Fibroblast of lung (primary cell): Measurements from ENCODE around the gene TTLL9. TPM values are rescaled to one million over a fixed set of nuclear protein-coding genes. Genes with fewer than 3 reads are reported as not detected.
"Not testable (repeated sequence)": the region's sequence is repeated elsewhere in the genome, so short reads cannot be mapped to it uniquely, and the experiment has no call there.

Experiments used
- DNase-seq, 2 donors: peaks; one replicate each; pipeline versions ENCODE4 v3.0.0 to v3.0.0-alpha.2; 2010; ENCODE audit warnings: low read depth in 2 of 2
- H2AFZ ChIP-seq: 2 replicates; pipeline ENCODE4 v1.5.1; 2012; ENCODE audit warnings: low read length, control low read depth, inconsistent platforms
- H3K27ac ChIP-seq: 2 replicates; pipeline ENCODE4 v1.5.1; 2011; ENCODE audit warnings: low read length, control low read depth; ENCODE audit not compliant: insufficient read depth
- H3K27me3 ChIP-seq: 2 replicates; pipeline ENCODE4 v1.5.1; 2011; ENCODE audit warnings: mild to moderate bottlenecking, low read length; ENCODE audit not compliant: control insufficient read depth, insufficient read depth
- H3K36me3 ChIP-seq: 2 replicates; pipeline ENCODE4 v1.5.1; 2011; ENCODE audit warnings: low read length; ENCODE audit not compliant: control insufficient read depth, insufficient read depth
- H3K4me1 ChIP-seq: 2 replicates; pipeline ENCODE4 v1.5.1; 2011; ENCODE audit warnings: low read length; ENCODE audit not compliant: control insufficient read depth, insufficient read depth; ENCODE audit errors: extremely low read depth
- H3K4me2 ChIP-seq: 2 replicates; pipeline ENCODE4 v1.5.1; 2011; ENCODE audit warnings: low read length, control low read depth; ENCODE audit not compliant: insufficient read depth; ENCODE audit errors: extremely low read depth
- H3K4me3 ChIP-seq, 4 experiments: fragments of 200-600 bp in 1 of 4; sonication (generic) in 1 of 4; replicated peaks in 1 of 4; 2 replicates each; pipeline ENCODE4 v1.5.1; 2011 to 2016; ENCODE audit warnings: low read length in 4 of 4, low read depth in 3 of 4, mild to moderate bottlenecking in 3 of 4, control low read depth in 2 of 4, inconsistent platforms in 1 of 4, mixed read lengths in 1 of 4; ENCODE audit not compliant: insufficient read depth in 1 of 4; ENCODE audit errors: control extremely low read depth in 1 of 4
- H3K79me2 ChIP-seq: 2 replicates; pipeline ENCODE4 v1.5.1; 2012; ENCODE audit warnings: mild to moderate bottlenecking, low read length, inconsistent platforms; ENCODE audit not compliant: control insufficient read depth, insufficient read depth
- H3K9ac ChIP-seq: 2 replicates; pipeline ENCODE4 v1.5.1; 2011; ENCODE audit warnings: mild to moderate bottlenecking, low read length, control low read depth; ENCODE audit not compliant: insufficient read depth
- H3K9me3 ChIP-seq: 2 replicates; pipeline ENCODE4 v1.5.1; 2012; ENCODE audit warnings: low read depth, low read length; ENCODE audit not compliant: control insufficient read depth, insufficient read depth
- H4K20me1 ChIP-seq: 2 replicates; pipeline ENCODE4 v1.5.1; 2011; ENCODE audit warnings: low read length; ENCODE audit not compliant: control insufficient read depth, insufficient read depth; ENCODE audit errors: extremely low read depth
- EZH2 ChIP-seq: IDR thresholded peaks from 2 replicates; pipeline ENCODE4 v1.5.1; 2012; ENCODE audit warnings: low read length, control low read depth, mild to moderate bottlenecking; ENCODE audit errors: missing control alignments
- polyA plus RNA-seq, 2 donors: library from polyadenylated mRNA; depleted of rRNA in 1 of 2; stranded (reverse) in 1 of 2; unstranded in 1 of 2; fragments of >200 nt; gene quantifications; 2 replicates each; pipeline ENCODE4 v1.2.1, GENCODE V29; 2011 to 2012; ENCODE audit warnings: missing spikeins in 1 of 2
- total RNA-seq: library from RNA; depleted of rRNA; stranded (reverse); fragments of >200 nt; gene quantifications from 2 replicates; pipeline ENCODE4 v1.2.1, GENCODE V29; 2014
- TF ChIP-seq, protein P1 (sequence below), 2 donors: IDR thresholded peaks in 1 of 2; conservative IDR thresholded peaks in 1 of 2; 1 replicate in 1 of 2; 2 replicates in 1 of 2; pipeline ENCODE4 v1.5.1; 2011 to 2012; ENCODE audit warnings: low read length in 2 of 2, control low read depth in 1 of 2, inconsistent platforms in 1 of 2, low read depth in 1 of 2, mild to moderate bottlenecking in 1 of 2

TTLL9 gene
- total and polyA plus RNA-seq, 2 donors (not counting 1 experiment from before 2014, with no cell fraction given), result 0.05 TPM; not detected in 1

DNA sequence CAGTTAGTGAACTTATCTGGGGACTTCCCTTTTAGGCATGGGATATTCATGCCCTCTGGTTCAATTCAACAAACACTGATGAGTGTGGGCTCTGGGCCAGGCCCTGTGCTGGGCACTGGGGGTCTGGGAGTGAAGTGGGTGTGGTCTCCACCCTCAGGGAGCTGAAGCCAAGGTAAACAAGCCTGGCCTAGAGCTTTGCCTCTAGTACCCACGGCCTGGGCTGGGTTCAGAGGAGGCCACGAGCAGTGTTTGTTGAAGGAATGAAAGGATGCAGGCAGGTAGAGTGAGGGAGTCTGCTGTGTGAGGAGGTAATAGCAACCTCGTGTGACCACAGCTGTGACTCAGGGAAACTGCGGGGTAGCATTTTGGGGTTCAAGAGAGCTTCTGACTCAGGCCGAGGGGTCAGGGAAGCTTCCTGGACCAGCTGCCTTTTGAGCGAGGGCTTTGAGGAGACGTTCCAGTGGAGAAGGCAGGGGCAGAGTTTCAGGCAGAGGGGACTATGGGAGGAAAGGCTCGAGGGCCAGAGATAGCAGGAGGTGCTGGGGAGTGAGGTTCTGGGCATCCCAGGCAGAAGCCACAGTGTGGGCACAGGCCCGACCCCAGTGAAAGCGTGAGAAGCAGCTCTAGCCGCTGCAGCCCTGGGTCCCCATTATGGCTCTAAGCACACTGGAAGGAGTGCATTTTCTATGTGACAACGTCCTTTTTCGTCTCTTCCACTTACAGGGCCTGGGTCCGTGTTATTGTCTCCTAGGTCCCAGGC, 45.7 kb upstream of the TTLL9 start:
- no peaks in the 10 kb centered on the region for H3K4me1 ChIP-seq
- H3K27ac ChIP-seq, result no peak overlapping the region
- no peaks in the 10 kb centered on the region for H3K9me3 ChIP-seq
- H2AFZ ChIP-seq, result no peak overlapping the region
- TF ChIP-seq, protein P1, sequence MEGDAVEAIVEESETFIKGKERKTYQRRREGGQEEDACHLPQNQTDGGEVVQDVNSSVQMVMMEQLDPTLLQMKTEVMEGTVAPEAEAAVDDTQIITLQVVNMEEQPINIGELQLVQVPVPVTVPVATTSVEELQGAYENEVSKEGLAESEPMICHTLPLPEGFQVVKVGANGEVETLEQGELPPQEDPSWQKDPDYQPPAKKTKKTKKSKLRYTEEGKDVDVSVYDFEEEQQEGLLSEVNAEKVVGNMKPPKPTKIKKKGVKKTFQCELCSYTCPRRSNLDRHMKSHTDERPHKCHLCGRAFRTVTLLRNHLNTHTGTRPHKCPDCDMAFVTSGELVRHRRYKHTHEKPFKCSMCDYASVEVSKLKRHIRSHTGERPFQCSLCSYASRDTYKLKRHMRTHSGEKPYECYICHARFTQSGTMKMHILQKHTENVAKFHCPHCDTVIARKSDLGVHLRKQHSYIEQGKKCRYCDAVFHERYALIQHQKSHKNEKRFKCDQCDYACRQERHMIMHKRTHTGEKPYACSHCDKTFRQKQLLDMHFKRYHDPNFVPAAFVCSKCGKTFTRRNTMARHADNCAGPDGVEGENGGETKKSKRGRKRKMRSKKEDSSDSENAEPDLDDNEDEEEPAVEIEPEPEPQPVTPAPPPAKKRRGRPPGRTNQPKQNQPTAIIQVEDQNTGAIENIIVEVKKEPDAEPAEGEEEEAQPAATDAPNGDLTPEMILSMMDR (conservative IDR thresholded peaks at IDR 0.05 in 1 of 2, IDR thresholded peaks at IDR 0.05 in 1 of 2; ENCODE audit: low read depth in 1 of 2, low read length in 2 of 2), result no peak
- no peak for TF ChIP-seq EZH2
- no peaks in the 10 kb centered on the region for H3K27me3 ChIP-seq
- DNase-seq, result no peak
- no peaks in the 10 kb centered on the region for H3K36me3 ChIP-seq
- H3K9ac ChIP-seq, result no peak overlapping the region
- no peaks in the 10 kb centered on the region for H4K20me1 ChIP-seq
- no peak overlapping the region for H3K4me3 ChIP-seq
- no peak overlapping the region for H3K4me2 ChIP-seq
- no peaks in the 10 kb centered on the region for H3K79me2 ChIP-seq

DNA sequence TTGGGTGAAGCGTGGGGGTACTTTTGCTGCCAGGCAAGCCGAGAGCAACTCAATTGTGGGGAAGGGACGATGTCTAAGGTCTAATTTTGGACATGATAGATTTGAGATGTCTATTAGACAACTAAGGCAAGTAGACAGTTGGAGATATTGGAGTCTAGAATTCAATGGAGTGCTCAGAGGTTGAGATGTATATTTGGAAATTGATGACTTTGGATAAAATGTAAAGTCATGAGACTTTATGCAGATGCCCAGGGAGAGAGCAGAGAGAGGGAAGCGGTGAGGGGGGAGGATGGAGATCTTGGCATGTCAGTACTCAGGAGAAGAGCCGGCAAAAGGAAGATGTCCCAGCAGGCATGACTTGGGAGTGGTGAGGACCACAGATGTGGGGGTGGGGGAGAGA, 44.4 kb upstream of the TTLL9 start:
- no peaks in the 10 kb centered on the region for H3K79me2 ChIP-seq
- H3K36me3 ChIP-seq, result no peaks in the 10 kb centered on the region
- no peaks in the 10 kb centered on the region for H3K9me3 ChIP-seq
- no peaks in the 10 kb centered on the region for H3K4me1 ChIP-seq
- H3K9ac ChIP-seq, result no peak overlapping the region
- H2AFZ ChIP-seq, result no peak overlapping the region
- no peaks in the 10 kb centered on the region for H4K20me1 ChIP-seq
- no peak overlapping the region for H3K27ac ChIP-seq
- H3K27me3 ChIP-seq, result no peaks in the 10 kb centered on the region
- TF ChIP-seq, protein P1 (conservative IDR thresholded peaks at IDR 0.05 in 1 of 2, IDR thresholded peaks at IDR 0.05 in 1 of 2; ENCODE audit: low read depth in 1 of 2, low read length in 2 of 2), result no peak
- TF ChIP-seq EZH2, result no peak
- H3K4me2 ChIP-seq, result no peak overlapping the region
- no peak for DNase-seq
- H3K4me3 ChIP-seq, result no peak overlapping the region

DNA sequence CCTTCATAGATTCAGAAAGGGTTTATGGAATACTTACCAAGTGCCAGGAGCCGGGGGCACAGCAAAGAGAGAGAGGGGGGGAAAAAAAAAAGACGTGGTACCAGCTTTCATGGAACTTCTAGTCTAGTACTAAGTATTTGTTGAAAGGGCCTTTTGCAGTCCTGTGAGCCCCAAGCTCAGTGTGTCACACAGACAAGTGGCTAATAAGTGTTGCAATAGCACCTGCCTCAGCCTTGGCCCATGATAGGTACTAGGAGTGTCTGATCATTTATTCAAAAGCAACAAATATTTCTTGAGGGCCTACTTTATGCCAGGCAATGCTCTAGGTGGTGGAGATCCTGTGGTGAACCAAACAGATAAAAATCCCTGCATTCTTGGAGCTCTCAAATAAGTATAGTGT, 43.4 kb upstream of the TTLL9 start:
- Histone ChIP-seq H3K4me2 (no peak overlapping the region), H3K27me3 (no peaks in the 10 kb centered on the region), H2AFZ (no peak overlapping the region), H4K20me1 (no peaks in the 10 kb centered on the region), H3K79me2 (no peaks in the 10 kb centered on the region), H3K27ac (no peak overlapping the region), H3K4me1 (no peaks in the 10 kb centered on the region), H3K36me3 (no peaks in the 10 kb centered on the region), H3K9ac (no peak overlapping the region), H3K9me3 (no peaks in the 10 kb centered on the region), H3K4me3 (no peak overlapping the region)
- DNase-seq, result no peak
- no peak for TF ChIP-seq EZH2
- TF ChIP-seq, protein P1 (conservative IDR thresholded peaks at IDR 0.05 in 1 of 2, IDR thresholded peaks at IDR 0.05 in 1 of 2; ENCODE audit: low read depth in 1 of 2, low read length in 2 of 2), result no peak

DNA sequence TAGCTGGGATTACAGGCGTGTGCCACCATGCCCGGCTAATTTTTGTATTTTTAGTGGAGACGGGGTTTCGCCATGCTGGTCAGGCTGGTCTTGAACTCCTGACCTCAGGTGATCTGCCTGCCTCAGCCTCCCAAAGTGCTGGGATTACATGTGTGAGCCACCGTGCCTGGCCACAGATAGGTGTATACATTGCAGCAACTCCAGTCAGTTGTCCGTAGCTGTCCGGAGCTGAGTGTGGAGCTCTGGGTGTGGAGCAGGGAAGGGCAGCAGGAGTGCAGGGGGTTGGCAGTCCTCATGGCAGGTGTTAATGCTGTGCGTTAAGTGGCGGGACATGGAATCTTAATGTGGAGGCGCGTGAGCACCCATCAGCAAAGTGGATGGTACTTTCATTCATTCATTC, 42.4 kb upstream of the TTLL9 start:
- H3K9me3 ChIP-seq, H2AFZ ChIP-seq, H3K36me3 ChIP-seq, H3K79me2 ChIP-seq, H3K9ac ChIP-seq, H3K4me2 ChIP-seq, H3K4me3 ChIP-seq, DNase-seq, H4K20me1 ChIP-seq, H3K27ac ChIP-seq, H3K27me3 ChIP-seq, H3K4me1 ChIP-seq: not testable (repeated sequence)
